ENCODE measurements around the gene PIEZO1. TPM values are rescaled to one million over a fixed set of nuclear protein-coding genes. Genes with fewer than 3 reads are reported as not detected.

Gene PIEZO1
- polyA plus RNA-seq, 1 experiment, result 139 TPM

DNA sequence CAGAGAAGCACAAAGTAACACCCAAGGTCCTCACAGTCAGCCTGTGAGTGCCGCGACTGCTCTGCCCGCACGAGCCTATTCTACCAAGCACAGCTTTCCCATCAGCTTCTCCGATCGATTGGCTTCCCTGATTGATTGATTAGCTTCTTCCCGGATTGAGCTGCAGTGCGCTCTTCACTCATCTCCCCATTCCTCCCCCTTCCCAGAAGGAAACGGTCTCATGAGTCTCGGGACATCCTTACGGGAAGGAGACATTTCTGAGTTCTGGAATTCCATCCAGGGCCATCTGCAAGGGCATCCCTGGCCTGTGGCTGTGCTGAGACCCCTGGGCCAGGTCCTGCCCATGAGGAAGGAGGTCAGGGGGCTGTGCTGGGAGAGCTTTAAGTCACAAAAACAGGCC lies 18.0 kb downstream of the PIEZO1 start:
- Histone ChIP-seq H3K27me3 (ENCODE audit: control insufficient read depth, insufficient read depth, low read length) (no peaks in the 10 kb centered on the region), H3K36me3 (ENCODE audit: control insufficient read depth, insufficient read depth, low read length) (peaks cover 7% of the 10 kb centered on the region), H3K4me3 (ENCODE audit: low read depth, low read length) (no peak overlapping the region)
- POLR2A ChIA-PET, result no interaction called here
- DNase-seq (ENCODE audit: low read depth), result no peak
- CTCF ChIA-PET, result interaction anchor here (1.1 to 3.8 kb wide), 3 partner anchors 10 to 30 kb away, joined by 3 to 22 read pairs (median 15); no protein-coding TSS in a partner anchor
- TF ChIP-seq, protein P1, sequence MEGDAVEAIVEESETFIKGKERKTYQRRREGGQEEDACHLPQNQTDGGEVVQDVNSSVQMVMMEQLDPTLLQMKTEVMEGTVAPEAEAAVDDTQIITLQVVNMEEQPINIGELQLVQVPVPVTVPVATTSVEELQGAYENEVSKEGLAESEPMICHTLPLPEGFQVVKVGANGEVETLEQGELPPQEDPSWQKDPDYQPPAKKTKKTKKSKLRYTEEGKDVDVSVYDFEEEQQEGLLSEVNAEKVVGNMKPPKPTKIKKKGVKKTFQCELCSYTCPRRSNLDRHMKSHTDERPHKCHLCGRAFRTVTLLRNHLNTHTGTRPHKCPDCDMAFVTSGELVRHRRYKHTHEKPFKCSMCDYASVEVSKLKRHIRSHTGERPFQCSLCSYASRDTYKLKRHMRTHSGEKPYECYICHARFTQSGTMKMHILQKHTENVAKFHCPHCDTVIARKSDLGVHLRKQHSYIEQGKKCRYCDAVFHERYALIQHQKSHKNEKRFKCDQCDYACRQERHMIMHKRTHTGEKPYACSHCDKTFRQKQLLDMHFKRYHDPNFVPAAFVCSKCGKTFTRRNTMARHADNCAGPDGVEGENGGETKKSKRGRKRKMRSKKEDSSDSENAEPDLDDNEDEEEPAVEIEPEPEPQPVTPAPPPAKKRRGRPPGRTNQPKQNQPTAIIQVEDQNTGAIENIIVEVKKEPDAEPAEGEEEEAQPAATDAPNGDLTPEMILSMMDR (IDR thresholded peaks at IDR 0.05; ENCODE audit: insufficient read depth, low read depth, low read length), result no peak

DNA sequence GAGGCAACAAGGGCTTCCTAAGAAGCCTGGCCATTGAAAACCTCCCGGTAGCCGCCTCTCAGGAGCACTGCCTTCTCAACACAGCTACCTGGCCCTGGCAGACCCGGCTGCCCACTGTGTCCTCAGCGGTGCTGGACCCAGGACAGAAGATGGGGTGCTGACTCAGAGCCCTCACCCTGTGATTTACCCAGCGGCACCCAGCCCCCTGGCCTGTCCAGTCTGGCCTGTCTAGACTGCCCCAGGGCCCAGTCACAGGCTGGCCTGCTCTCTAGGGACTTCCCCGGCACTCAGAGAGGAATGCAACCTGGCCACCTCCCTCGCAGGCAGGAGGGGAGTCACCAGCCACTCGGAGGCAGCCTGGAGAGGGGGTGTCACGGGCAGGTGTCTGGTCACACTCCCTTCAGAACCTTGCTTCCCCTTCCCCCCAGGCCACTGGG lies 20.1 kb downstream of the PIEZO1 start:
- no peaks in the 10 kb centered on the region for H3K27me3 ChIP-seq (ENCODE audit: control insufficient read depth, insufficient read depth, low read length)
- no peak for DNase-seq (ENCODE audit: low read depth)
- TF ChIP-seq, protein P1 (IDR thresholded peaks at IDR 0.05; ENCODE audit: insufficient read depth, low read depth, low read length), result no peak
- peaks cover 7% of the 10 kb centered on the region for H3K36me3 ChIP-seq (ENCODE audit: control insufficient read depth, insufficient read depth, low read length)
- POLR2A ChIA-PET, result no interaction called here
- no peak overlapping the region for H3K4me3 ChIP-seq (ENCODE audit: low read depth, low read length)
- CTCF ChIA-PET, result interaction anchor here (2.3 to 3.8 kb wide), 2 partner anchors 11 to 28 kb away, joined by 13 to 22 read pairs; no protein-coding TSS in a partner anchor

DNA sequence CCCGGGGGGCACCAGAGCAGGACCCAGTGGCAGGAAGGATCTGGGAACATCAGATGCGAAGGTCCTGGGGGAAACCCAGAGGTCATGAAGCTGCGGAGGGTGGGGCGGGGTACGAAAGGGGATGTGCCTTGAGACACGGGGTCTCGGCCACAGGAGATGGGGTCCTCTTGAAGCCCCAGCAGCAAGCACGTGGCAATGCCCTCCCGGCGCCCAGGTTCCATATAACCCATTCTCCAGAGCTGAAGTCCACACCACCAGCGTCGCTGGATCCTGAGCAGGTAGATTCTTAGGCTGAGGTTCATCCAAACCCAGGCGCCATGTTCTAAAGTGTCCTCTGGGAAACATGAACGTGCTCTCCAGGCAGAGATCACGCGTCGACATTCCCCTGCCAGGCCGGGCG lies 20.9 kb downstream of the PIEZO1 start:
- Histone ChIP-seq H3K27me3 (ENCODE audit: control insufficient read depth, insufficient read depth, low read length) (no peaks in the 10 kb centered on the region), H3K4me3 (ENCODE audit: low read depth, low read length) (no peak overlapping the region), H3K36me3 (ENCODE audit: control insufficient read depth, insufficient read depth, low read length) (peaks cover 7% of the 10 kb centered on the region)
- CTCF ChIA-PET, result interaction anchor here (1.4 to 3.8 kb wide), 3 partner anchors 10 to 27 kb away, joined by 4 to 22 read pairs (median 13); no protein-coding TSS in a partner anchor
- DNase-seq (ENCODE audit: low read depth), result no peak
- TF ChIP-seq, protein P1 (IDR thresholded peaks at IDR 0.05; ENCODE audit: insufficient read depth, low read depth, low read length), result no peak
- POLR2A ChIA-PET, result no interaction called here

DNA sequence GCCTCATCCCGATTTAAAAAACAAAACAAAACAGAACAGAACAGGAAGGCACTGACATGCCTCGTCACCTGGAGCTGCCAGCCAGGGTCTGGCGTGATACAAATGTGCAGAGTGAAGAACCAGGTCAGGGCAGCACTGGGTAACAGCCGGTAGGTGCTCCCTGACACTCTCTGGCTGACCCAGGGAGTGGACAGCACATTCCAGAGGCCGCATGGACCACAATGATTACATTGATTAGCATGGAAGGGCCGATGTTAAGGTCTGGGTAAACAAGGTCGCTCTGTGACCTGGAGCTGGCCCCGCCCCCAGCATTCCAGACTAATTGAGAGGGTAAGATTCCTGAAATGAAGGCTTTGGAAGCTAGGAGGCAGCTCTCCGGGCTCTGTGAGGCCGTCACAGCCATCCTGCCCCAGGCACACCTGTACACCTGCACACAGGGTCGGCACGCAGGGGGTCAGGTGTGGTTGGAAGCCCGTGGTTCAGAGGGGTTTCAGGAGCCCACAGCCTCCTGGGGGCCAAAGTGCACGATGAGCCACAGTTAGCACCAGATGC lies 21.4 kb downstream of the PIEZO1 start:
- DNase-seq (ENCODE audit: low read depth), result no peak
- Histone ChIP-seq H3K36me3 (ENCODE audit: control insufficient read depth, insufficient read depth, low read length) (peaks cover 7% of the 10 kb centered on the region), H3K27me3 (ENCODE audit: control insufficient read depth, insufficient read depth, low read length) (no peaks in the 10 kb centered on the region), H3K4me3 (ENCODE audit: low read depth, low read length) (no peak overlapping the region)
- CTCF ChIA-PET, result interaction anchor here (0.8 to 3.8 kb wide), 5 partner anchors 9 to 26 kb away, joined by 3 to 22 read pairs (median 4); no protein-coding TSS in a partner anchor
- TF ChIP-seq, protein P1 (IDR thresholded peaks at IDR 0.05; ENCODE audit: insufficient read depth, low read depth, low read length), result no peak
- POLR2A ChIA-PET, result no interaction called here

DNA sequence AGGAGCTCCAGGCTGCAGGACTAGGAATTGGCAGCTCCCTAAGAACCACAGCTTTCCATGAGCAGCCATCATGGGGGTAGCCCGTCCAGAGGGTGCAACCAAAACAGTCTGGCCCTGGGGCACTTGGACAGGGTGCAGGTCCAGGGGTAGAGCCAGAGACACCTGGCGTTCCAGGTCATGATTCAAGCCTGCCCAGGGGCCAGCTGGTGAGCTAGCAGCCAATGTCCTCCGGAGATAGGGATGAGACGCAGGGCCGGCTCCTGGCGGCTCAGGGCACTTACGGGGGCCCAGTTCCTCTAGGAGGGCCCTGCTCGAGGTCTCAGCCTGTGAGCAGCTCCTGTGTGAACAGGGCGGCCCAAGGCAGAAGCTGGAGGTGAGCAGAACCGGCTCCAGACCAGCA lies 22.1 kb downstream of the PIEZO1 start:
- TF ChIP-seq, protein P1 (IDR thresholded peaks at IDR 0.05; ENCODE audit: insufficient read depth, low read depth, low read length), result no peak
- Histone ChIP-seq H3K27me3 (ENCODE audit: control insufficient read depth, insufficient read depth, low read length) (no peaks in the 10 kb centered on the region), H3K4me3 (ENCODE audit: low read depth, low read length) (no peak overlapping the region), H3K36me3 (ENCODE audit: control insufficient read depth, insufficient read depth, low read length) (peaks cover 9% of the 10 kb centered on the region)
- ChIA-PET CTCF (interaction anchor here (0.8 to 3.8 kb wide), 6 partner anchors 9 to 26 kb away, joined by 3 to 22 read pairs (median 4); no protein-coding TSS in a partner anchor), POLR2A (no interaction called here)
- no peak for DNase-seq (ENCODE audit: low read depth)

Measured in BJ (cell line).